GM18909 (cell line): ENCODE data around the gene KCNQ1.

Experiments
- ATAC-seq: cut with Tn5 transposase; IDR thresholded peaks from one replicate; pipeline ENCODE4 v1.9.1; 2021; ENCODE audit warnings: mild to moderate bottlenecking; ENCODE audit not compliant: unreplicated experiment, poor library complexity

Gene KCNQ1

DNA sequence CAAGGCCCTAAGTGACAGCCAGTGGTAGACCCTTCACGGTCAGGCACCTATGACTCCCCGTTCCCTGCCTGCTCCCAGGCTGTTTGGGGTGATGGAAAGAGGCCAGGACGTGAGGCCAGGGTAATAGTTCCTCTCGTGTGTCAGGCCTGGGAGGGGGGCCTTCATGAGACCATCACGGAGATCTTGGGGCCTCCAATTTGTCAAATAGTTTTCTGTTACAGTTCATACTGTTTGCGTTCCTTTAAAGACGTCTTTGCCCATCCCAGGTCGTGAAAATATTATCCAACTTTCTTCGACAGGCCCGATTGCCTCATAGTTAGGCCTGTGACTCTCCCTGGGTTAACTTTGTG is 317.2 kb downstream of the KCNQ1 start:
- no peak for ATAC-seq

DNA sequence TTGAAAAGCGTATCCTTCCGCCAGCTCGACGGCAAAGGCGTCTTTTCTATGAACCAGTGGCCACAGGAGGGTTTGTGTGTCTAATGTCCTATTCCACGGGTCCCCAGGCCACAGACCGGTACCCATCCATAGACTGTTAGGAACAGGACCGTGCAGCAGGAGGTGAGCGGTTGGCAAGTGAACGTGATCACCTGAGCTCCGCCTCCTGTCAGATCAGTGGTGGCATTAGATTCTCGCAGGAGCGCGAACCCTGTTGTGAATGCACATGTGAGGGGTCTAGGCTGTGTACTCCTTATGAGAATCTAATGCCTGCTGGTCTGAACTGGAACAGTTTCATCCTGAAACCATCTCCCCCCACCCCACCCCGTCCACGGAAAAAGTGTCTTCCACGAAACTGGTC is 317.6 kb downstream of the KCNQ1 start:
- ATAC-seq = no peak

DNA sequence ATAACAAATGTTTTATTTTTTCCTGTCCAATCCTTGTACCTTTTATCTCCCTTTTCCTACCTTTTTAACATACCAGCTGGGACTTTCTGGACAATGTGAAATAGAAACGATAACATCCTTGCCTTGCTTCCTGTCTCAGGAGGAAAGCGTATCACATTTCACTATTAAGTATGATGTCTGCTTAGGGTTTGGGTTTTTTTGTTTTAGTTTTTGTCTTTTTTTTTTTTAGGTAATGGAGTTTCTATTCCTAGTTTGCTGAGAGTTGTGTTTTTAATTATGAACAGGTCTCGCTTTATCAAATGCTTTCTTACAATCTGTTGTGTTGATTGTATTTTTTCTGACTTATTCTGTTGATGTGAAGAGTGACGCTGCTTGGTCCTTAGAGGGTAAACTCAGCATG is 319.2 kb downstream of the KCNQ1 start:
- ATAC-seq = no peak

DNA sequence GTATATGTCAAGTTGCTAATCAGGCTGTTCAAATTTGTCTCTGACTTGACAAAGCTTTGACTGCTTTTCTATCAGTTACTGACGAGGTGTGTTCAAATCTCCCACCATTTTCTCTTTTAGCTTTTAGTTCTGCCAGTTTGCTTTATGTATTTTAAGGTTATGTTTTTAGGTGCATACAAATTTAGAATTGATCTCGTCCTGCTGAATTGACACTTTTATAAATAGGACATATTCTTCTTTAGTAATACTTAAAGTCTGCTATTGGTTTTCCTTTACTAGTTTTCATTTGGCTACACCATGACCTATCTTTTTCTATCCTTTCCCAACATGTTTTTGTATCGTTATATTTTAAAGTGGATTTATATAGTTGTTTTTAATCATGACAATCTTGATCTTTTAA is 320.7 kb downstream of the KCNQ1 start:
- ATAC-seq = no peak

DNA sequence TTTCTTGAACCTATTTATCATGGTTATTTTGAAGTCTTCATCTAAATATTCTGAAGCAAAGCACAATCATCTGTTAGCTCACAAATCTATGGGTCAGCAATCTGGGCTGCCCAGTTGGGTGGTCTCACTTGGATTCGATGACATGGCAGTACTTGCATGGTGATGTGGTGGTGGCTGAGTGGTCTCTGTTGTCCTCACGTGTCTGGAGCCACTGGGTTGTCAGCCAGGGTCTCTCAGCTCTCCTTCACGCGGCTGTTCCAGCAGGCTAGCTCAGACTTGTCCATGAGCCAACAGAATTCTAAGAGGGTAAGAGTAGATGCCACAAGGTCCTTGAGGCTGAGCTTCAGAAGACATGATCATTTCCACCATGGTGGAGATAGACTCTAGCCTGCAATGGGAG is 321.4 kb downstream of the KCNQ1 start:
- ATAC-seq = no peak

DNA sequence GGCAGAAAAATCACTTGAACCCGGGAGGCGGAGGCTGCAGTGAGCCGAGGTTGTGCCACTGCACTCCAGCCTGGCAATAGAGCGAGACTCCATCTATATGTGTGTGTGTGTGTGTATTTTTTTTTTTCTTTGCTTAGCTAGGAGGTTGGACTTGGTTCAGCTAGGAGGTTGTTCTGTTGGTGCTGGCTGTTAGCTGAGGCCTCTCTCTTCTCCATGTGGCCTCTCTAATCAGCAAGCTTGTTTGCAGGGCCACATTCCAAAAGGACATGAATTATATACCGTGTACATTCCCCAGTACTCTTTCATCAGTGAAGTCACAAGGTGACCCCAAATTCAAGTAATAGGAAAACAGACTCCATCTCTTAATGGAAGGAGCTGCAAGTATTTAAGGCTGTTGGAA is 322.3 kb downstream of the KCNQ1 start:
- no peak for ATAC-seq

DNA sequence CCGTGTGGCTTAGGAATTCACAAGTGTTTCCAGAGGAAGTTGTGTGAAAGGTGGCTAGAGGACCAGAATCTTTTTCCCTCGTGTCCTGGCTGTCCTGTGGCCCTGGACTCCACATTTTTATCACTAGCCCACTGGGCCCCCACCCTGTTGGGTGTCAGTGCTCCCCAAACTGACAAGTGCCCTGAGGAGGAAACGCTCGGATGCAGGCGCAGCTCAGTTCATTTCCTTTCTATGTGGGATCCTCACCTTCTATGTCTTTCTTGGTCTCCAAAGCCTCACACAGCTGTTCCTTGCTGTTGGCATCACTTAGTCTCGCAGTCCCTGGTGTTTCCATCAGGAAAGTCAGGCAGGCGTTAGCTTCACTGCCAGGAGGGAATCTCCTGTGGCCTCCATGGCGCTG is 323.0 kb downstream of the KCNQ1 start:
- no peak for ATAC-seq

DNA sequence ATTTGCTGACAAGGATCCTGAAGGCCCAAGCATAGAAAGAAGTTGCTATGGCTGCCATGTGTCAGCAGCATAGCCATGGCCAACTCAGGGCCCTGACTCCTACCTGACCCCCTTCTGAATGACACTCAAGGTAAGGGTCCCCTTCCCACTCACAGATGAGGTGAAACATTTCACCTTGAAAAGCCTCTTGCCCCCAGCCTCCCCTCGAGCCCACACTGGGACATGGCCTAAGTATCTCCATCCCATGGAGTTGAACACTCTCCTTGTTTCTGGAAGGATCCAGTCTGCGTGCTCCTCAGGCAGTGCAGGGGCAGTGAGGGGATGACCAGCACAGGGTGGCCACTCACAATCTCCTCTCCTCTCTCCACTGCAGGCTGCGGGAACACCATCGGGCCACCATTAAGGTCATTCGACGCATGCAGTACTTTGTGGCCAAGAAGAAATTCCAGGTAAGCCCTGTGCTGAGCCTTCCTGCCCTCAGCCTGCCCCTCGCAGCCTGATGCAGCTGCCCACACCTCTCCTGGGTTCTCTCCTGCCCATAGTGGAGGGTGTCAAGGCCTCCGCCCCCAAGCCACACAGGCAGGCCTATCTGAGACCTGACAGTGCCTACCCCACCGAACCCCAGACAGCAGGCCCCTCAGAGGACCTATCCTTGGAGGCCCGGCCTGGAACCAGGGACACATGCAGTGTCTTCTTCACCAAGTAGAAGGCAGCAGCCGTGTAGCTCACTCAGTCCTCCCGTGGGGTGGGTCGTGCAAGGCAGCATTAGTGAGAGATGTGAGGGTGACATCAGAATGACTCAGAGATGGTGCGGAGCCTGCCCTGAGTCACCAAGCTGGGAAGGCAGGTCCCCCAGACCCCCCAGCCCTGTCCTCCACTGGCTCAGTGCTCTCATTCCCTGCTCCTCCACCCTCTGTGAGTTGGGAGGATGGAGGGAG is 323.9 kb downstream of the KCNQ1 start:
- no peak for ATAC-seq

DNA sequence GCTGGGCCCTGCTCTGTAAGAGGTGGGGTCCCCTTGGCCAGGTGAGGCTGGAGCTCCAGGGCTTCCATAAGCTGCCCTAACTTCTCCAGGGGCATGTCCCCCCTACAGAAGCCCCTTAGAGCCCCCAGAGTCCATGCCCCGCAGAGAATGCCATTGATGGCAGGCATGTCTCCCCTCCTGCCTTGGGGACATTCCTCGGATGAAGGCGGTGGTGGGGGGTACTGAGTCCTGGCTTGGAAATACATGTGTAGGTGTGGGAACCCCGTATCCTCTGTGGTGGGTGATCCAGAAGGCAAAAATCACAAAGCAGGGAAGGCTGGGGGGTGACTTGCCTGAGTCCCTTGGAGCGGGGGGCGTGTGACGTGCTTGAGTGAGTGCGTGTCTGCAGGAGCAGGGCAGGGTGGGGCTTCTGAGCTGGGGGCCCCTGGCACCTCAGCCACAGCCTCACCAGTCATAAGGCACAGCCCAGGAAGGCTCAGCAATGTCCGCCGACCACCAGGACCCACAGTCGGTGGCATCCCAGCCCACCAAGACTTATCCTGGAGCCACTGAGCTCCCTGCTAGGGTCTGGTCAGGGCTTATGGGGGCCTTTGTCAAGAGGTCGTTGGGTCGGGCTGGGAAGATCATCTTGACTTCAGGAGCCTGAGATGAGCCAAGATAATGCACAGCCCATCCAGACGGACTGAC is 324.7 kb downstream of the KCNQ1 start:
- no peak for ATAC-seq

DNA sequence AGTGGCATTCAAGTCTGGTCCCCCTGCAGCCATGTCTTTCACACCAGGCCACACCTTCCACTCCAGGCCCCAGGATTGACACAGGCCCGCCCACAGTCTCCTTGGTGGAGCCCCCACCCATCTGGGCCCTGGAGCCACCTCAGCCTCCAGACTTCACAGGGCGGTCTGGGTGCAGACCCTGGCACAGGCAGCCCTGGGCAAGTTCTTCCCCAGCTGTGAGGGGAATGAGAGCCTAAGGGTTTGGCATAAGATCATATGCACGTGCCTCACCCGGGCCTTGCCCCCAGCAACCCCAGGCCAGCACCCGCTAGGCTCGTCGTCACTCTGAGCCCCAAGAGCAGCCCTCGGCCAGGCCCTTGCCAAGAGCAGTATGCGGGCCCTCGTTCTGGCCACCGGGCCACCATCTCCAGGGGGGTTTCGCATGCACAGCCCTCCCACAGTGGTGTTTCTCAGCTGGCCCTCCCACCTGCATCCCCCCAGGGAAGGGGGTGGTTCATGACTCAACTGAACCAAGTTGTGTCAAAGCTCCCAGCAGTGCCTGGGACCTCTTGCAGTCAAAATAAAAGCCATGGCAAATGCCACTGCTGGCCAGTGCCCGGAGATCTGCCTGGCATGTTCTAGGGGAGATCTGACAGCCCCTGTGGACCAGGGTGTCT is 325.4 kb downstream of the KCNQ1 start:
- no peak for ATAC-seq

DNA sequence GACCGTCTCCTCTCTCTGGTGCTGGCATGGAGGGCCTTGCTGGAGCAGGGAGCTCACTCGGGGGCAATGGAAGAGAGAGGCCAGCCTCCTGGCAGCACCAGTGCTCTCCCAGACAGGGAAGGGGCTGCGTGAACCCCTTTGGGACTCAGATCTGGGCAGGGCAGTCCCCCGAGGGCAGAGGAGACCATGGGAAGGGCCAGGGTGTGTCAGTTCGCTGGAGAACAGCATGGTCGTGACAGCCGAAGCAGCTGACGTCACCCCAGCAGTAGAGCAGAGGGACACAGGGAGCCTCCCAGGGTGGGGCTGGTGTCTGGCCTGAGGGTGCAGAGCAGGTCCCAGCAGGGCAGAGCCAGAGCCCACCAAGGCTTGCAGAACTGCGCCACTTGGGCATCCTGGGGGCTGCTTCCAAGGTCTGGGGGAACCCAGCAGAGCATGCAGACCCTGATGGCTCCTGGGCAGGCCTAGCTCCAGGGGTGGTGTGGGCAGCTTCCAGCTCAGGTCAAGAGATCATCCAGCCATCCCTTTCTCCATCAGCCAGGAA is 326.0 kb downstream of the KCNQ1 start:
- ATAC-seq = no peak

DNA sequence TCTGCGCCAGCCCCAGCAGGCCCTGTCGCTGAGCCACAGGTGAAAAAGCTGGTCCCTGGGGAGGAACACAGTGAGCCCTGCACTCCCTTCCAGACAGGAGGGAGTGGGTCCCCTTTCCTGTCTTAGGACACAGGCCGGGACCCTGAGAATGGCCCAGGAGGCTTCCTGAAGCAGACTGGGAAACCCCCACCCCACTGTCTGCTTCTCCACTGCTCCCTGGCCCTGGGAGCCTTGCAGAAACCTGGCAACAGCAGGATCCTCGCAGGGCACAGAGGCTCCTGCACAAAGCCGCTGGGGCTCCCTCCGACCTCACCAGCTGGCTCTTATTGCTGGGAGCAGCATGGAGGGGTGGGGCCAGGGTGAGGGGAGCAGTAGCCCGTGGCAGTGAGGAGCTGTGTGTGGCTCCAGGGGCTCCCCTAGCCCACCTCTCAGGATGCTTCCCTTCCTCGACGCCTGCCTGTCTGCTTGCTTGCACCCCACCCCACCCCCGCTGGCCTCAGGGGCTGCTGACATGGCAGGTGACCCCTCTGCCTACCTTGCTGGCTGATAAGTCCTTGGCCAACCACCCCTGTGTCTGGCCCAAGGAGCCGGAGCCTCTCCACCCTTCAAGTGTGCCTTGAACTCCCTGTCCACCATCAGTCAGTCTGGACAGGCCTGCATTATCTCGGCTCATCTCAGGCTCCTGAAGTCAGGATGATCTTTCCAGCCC is 327.1 kb downstream of the KCNQ1 start:
- no peak for ATAC-seq

DNA sequence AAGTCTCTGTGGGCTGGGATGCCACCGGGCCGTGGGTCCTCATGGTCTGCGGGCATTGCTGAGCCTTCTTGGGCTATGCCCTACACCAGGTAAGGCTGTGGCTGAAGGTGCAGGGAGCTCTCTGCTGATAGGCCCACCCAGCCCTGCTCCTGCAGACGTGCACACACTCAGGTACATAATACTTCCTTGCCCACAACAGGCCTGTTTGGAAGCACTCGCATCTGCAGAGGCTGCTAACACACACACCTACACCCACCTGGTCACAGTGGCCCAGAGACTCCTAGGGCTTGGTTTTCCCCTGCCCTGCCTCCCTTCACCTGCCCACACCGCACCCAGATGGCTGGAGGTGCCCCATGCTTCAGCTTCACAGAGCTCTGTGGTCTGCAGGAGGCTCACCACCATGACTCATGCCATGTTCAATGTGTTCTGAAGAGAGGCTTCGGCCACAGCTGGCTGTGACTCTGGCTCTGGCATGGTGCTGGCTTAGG is 327.8 kb downstream of the KCNQ1 start:
- ATAC-seq = no peak

DNA sequence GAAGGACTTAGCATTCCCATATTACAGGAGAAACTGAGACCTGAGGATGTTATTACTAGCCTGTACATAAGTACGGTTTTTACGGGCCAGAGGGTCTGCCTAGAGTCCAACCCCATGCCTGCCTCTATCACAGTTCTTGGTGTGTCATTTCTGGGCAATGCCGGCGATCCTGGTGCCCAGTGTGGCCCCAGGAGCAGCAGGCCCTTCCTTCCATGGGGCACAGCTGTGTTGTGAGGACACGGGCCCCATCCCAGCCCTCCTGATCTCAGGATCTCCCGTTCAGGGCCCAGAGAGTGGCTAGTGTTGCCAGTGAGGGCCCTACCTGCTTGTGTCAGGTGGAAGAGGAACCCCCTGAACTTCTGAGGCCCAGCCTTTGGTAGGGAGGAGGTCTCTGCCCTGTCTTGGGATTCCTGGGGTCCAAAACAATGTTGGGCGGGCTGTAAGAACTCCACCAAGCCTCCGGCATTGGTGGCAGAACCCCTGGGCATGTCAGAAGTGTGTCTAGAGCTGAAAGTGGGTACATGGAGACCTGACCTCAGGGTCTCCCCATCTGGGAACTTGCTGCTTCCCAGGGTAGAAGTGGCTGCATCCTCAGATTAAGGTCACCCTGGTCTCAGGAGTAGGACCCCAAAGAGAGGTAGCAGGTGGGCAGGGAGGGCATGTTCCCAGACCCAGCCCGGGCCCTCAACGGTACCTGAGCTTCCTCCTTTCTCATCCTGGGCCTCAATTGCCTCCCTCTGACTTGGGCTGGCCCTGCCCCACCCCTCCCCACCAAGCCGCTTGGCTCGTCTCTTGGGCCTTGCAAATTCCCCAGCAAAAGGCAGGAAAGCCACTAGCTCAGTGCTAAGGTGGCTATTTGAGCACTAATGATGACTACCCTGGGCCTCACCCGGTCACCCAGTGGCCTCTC is 329.6 kb downstream of the KCNQ1 start:
- no peak for ATAC-seq

DNA sequence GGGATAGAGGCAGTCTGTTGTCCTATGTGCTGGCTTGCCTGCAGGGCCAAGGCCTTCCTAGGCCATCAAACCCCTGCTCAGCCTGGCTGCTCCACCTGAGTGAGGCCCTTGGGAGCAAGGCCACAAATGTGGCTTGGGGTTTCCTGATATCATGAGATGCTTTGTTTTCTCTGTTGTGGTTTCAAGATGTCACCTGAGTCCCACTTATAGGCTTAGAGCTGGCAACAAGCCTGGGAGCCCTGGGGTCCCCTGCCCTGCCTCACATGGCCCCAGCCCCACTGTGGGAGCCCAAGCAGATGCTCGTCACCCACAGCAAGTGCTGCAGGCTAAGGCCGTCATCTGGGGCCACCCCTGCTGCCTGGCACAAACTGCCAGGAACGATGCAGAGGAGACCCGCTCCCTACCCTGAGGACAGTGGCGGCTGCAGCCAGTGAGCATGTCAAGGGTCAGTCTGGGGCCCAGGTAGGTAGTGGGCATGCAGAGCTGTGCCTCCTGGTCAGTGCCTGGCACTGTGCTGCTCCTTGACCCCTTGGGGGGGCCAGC is 330.3 kb downstream of the KCNQ1 start:
- no peak for ATAC-seq

DNA sequence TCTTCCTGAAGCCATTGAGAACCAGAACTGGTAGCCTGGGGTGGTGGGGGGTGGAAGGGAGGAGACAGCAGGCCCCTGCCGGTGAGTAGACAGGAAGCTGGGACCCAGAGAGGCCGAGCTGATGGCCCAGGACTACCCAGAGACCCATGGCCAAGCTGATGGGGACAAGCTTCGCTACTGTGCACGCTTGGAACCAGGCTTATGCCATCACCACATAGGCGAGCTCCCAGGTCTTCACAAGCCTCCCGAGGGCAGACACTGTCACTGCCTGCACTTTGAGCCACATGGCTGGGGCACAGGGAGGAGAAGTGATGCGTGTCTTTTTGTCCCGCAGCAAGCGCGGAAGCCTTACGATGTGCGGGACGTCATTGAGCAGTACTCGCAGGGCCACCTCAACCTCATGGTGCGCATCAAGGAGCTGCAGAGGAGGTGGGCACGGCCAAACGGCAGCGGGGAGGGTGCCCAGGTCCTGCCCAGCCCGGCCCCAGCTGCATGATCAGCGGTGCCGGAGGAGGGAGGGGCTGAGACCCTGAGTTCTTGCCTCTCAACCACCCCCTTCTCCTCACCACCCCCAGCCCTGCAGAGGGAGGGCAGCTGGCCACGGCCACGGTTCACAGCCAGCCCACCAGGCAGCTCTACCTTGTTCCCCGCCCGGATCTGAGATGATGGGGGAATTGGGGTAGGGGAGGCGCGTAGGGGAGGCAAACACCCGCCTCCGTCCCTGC is 331.0 kb downstream of the KCNQ1 start:
- ATAC-seq = no peak

DNA sequence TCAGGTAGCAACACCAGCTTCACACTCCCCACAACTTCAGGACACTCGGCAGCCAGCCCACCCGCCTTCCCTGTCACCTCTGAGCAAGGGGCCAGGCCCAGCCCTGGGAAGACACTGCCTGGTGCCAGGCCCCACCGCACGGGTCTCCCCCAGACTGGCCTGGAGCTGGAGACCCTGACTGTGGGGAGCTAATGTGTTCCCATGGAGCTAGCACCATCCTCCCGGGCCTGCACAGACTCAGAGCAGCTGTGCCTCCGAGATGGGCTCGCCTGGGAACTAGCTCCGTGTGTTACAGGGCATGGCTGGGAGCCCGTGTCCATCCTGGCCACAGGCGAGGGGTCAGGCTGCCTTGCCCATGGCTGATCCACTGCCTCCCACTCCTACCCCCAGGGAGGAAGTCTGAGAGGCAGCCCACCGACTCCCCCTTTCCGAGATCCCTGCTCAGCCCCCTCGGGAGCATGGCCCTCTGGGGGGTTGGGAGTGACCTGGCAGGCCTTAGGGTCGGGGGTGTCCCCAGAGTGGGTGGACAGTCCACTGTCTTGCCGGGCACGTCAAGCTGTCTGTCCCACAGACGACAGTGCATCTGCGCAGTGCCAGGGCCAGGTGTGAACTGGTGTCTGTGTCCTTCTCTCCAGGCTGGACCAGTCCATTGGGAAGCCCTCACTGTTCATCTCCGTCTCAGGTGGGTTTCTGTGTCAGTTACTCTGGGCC is 331.7 kb downstream of the KCNQ1 start:
- ATAC-seq = no peak

DNA sequence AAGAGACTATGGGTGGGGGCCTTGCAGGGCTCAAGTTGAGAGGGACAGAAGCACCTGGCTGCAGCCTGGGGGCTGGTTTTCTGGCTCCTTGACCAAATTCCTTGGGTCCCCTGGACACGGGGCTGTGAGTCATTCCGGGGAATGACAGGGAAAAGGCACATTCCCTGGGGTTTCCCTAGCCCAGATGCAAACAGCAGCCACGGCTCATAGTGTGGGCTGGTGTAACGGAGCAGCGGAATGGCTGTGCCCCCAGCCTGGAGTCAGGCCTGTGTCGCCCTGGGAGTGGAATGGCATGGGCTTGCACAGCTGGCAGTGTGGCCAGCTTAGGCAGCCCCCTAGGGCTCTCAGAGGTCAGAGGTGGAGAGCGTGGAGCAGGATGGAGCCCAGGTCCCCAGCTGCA is 332.6 kb downstream of the KCNQ1 start:
- no peak for ATAC-seq
